GM04503 (cell line): ENCODE measurements around the gene CENPN.
A peak's percentile ranks its signal among the peaks of the same experiment; 100 is the strongest.

Experiments used
- DNase-seq: peaks from one replicate; pipeline ENCODE4 v3.0.0-alpha.2; 2012; ENCODE audit warnings: low read depth

The CENPN gene

DNA sequence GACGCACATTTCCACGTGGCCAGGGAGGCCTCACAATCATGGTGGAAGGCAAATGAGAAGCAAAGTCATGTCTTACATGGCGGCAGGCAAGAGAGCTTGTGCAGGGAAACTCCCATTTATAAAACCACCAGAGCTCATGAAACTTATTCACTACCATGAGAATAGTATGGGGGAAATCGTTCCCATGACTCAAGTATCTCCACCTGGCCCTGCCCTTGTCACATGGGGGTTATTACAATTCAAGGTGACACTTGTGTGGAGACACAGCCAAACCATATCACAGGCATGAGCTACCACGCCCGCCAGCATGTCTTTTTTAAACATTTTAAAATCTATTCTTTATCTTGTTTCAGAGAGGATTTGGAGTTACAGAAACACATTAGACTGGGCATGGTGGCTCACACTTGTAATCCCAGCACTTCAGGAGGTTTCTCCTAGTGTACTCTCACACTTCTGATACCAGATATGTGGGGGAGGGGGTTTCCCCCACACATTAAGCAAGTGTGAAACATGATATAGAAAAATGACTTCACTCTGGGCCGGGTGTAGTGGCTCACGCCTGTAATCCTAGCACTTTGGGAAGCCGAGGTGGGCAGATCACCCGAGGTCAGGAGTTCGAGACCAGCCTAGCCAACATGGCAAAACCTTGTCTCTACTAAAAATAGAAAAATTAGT, 23.1 kb downstream of the CENPN start:
- DNase-seq: no peak

- no peak for DNase-seq
Measured at GRCh38 chr16:81035398-81035974, 28.5 kb downstream of the CENPN start, which contains the start of gene ATMIN. ATMIN (plus strand) TSS chr16:81035842; CDS start chr16:81035871, 29 bp downstream.

DNA sequence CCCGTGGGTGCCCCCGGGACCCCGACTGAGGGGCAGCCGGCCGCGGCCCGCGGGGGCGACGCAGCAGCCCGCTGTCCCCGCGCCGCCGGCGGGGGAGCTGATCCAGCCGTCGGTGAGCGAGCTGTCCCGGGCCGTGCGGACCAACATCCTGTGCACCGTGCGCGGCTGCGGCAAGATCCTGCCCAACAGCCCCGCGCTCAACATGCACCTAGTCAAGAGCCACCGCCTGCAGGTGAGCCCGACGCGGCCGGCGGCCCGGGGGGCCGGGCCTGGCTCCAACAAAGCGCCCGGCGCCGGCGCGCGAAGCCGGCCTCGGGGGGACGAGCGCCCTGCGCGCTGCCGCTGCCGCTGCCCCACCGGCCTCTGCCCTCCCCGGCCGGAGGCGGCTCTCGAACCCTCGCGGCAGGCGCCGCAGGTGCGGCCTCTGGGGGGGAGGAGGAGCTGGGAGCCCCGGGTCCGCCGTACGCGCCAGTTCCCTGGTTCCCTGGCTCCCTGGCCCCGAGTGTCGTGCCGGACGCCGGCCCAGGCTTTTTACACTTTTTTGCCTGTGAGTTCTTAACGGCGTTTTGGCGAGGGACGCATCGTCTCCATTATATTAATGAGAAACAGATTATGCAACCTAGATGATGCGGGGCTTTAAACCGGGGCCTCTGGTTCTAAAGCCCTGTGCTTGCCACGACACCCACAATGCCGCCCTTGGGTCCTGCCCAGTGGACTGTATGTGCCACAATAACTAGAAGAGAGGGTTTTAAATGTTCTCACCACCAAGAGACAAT, 29.1 kb downstream of the CENPN start:
- no peak for DNase-seq

GRCh38 chr16:81036751-81037350, 29.8 kb downstream of the CENPN start:
- no peak for DNase-seq

DNA sequence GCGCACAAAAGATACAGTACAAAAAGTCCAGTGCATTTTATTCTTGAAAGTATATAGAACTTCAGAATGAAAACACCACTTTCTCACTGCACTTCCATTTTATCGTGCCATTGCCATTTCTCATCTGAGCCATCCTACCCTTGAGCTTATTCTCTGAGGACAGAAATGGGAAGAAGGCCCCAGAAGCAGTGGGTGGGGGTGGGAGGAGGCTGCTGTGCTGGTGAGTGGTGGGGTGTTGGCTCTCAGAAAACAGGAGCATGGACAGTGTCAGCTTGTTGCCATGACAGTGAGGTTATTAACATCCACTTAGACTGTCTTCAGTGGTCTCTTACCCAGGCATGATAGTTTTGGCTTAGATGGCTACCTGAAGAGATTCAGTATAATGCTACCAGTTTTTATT, 33.1 kb downstream of the CENPN start:
- no peak for DNase-seq

DNA sequence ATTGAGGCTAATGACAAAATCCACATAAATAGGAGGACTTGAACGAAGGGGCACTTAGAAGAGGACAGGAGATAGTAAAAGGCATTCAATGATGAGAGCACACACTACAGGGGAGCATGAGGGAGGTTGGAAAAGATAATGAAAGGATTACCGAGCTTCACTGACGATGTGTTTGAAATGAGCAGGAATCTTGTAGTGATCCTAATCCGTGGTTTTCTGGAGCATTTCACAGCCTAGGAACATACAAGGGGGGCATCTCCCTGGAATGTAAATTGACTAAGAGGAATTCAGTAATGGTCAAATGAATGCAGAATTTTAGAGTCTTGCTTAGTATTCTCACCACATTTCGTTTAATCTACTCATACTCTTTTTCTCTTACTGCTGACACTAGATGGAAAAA, 33.8 kb downstream of the CENPN start:
- no peak for DNase-seq

DNA sequence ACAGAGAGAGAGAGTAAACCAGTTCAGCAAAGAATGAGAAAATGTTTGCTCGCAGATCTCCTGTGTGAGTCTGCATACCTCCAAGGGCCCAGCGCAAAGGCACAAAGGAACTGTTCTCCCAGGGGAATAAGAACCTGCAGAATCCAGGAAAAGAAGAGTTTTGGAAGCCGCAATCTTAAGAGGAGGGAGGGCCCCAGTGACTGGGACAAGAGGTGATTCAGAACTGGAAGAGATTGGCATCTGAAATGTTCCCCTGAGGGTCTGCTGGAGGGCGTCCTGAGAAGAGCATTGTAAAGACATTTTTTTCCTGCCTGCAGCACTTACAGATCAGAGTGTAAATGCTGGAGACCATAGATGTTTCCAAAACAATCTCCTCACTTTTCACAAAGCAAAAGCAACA, 34.7 kb downstream of the CENPN start:
- no peak for DNase-seq

GRCh38 chr16:81042821-81043220, 35.8 kb downstream of the CENPN start:
- no peak for DNase-seq

DNA sequence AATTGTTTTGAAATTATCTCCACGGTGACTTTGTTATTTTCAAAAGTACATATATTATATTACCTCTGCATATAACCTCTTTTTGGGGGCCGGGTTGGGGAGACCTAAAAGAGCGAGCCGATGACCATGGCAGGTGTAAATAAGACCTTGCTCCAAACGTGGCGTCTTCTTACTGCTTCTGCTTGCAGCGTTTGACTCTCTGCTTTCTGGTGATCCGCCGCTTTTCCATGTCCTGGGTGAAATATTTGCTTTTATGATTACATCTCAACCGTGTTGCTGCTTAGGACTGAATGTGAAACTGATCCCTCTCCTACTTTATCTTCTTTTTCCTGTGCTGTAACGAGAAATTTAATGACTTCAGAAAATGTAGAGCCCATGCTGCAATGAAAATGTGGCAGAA, 46.7 kb downstream of the CENPN start:
- no peak for DNase-seq

DNA sequence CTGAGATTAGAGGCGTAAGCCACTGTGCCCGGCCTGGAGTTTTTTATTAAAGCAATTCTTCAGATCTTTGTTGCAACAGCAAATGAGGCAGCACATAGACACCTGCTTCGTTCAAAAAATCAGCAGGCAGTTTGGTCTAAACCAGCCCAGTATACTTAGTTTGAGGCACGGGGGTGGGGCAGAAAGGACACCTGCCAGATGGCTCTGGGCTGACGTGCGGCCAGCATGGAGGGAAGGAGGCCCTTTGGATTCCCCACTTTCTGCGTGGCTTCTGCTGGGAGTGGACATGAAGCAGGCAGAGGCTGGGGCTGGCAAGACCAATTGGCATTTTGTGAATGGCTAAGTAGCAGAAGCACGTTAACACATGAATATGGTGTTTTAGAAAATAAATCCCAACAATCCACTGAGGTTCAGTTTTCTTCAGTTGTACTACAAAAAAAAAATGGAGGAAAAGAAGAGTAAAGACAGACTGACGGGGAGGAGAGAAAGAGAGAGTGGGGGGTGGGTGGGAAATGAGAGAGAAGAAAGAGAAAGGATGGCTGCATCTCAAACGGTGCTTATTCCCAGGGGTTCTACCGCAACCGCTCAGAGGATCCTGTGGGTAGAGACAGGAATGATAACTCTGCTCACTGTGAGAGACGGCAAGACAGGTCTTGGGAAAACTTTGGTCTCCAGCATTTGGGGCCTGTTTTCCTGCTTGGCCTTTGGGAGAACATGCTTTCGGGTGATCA, 53.7 kb downstream of the CENPN start:
- DNase-seq: no peak

- no peak for DNase-seq
Measured at GRCh38 chr16:81061307-81061640, 54.3 kb downstream of the CENPN start.

DNA sequence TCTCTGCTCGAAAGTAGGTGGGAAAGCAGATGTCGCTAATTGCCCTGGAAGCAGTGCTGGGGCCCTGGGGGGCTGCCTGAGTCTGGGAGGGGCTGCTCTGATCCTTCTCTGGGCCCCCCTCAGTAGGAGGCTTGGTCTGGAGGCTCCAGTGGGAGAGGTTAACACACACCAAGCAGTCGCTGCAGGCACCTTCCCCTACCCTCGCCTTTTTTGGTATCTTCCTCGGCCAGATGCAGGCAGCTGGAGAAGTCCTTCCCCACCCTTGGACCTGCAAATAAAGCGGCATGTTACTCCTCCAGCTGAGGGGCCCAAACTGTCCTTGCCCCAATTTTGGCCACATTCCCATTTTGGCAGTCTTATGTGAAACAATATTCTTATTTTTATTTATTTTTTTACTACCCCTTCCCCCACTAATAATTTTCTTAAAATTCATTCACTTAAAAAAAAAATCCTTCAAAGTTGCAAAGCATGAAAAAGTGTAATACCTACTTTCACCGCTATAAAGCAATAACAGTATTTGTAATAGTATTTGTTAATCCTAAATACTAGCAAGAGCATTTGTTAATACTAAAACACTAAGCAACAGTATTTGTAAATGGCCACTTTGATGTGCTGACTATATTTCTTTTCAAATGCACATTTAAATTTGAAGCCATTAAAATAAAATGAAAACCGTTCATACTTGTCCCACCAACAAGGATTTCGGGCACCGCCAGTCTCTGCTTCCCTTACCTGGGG, 55.0 kb downstream of the CENPN start:
- DNase-seq: no peak

DNA sequence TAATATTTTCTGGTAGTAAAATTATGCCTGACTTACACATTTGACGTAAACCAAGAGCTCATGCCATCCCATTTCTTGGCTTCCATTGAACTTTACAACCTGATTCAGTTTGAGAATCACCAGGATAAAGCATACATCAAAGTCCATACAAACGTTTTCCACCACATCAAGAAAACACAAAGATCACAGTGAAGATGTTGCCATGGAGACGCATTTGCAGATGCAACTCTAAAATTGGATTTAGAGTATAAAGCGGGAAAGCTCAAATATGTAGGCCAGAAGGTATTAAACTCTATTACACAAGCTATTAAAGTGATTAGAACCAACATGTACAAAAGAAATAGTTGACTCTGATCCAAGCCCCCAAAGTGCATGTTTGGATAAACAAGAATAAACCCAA, 59.7 kb downstream of the CENPN start:
- no peak for DNase-seq

GRCh38 chr16:81067166-81067565, 60.2 kb downstream of the CENPN start:
- DNase-seq: no peak

DNA sequence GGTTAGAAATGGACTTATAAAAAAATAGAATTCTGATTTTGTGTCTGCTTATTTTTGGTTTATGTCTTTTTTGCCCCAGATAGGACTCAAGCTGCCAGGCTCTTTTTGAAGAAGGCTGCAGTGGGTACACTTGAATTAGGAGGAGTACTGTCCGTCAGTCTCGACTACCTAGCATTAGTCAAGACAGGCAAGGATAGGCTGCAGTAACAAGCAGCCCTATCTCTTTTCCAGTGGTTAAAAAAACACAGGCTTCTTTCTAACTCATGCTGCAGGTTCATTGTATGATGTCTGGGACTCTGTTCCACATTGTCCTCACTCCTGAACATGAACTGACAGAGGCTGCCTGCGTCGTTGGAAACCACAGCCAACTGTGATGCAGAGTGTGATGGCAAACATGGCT, 62.0 kb downstream of the CENPN start:
- DNase-seq: no peak

GRCh38 chr16:81070979-81071378, 64.0 kb downstream of the CENPN start:
- no peak for DNase-seq

DNA sequence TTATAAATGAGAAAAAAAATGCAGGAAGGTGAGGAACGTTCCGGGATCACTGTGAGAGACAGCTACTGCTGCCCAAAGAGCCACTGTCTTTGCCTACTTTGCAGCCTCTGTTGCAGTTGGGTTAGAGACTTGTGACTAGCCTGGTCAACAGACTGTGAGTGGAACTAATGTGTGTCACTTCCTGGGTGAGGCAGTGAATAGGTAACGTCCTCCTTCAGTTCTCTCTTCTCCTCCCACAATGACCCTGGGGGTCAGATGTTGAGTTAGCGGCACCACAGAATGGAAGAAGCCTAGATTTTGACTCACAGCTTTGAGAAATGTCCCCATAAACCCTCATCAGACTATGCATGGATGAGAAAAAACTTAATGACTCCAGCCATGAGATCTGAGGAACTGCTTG, 64.8 kb downstream of the CENPN start:
- DNase-seq: no peak

GRCh38 chr16:81073560-81074330, 66.7 kb downstream of the CENPN start:
- no peak for DNase-seq

DNA sequence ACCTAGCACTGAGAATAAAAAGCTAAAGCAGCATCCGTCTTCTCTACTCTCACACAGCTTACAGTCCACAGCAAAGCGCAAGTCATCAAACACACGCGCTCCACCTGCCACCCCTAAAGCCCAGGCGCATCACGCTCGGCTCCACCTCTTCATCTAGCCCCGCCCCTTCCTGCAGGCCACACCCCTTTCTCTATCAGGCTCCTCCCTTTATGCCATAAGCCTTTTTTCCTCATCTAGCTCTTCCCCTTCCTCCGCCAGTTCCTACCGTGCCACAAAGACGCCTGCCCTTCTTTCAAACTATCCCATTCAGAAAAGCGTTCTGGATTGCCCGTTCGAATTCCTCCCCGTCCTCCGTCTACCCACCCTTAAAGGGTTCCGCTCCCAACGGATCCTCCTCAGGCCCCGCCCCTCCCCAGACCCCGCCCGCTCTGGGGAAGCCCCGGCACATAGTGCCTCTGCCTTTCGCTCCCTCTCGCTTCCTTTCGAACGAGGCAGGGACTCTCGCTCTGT, 69.6 kb downstream of the CENPN start:
- no peak for DNase-seq

DNA sequence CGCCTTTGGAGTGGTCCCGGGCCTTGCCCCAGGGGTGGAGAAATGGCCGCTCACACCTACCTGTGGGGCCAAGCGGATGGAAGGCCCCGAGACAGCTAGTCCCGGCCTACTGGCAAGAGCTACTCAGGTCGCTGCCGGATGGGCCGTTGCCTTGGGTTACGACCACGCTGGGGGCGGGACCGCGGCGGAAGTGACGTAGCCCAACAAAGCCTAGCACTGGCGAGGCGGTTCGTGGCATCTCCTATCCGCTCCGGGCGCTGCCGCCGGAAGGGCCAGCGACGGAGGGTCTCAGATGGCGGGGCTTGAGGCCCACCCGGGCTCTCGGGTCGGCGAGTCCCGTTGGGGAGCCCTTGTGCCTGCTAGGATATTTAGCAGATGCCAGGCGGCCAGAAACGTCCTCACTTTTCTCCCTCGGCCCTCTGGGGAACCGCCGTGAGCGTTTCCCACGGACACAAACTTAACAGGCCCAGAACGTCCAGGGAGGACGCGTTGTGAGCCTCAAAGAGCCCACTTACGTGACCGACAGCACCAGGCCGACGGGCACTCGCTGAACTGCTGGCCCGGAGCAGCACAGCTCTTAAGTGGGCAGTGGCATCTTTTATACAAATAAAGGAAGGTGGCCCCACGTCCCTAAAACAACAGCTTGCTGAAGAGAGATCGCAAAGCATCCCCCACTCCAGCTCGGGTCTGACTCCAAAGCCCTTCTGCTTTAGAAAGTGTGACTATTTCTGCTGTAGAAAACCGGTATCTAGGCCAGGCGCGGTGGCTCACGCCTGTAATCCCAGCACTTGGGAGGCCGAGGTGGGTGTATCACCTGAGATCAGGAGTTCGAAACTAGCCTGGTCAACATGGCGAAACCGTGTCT, 70.3 kb downstream of the CENPN start, which contains the start of gene C16orf46:
C16orf46 (minus strand) TSS at position 163 of the 865 bp plus-strand sequence. CDS start 13,283 bp downstream, outside the sequence.
- peak; percentile 74 for DNase-seq
